Neural crest cell (in vitro differentiated cells): Measurements from ENCODE around the gene SLC4A4. TPM values are rescaled to one million over a fixed set of nuclear protein-coding genes. Genes with fewer than 3 reads are reported as not detected.

Experiments used
- DNase-seq: peaks from one replicate; pipeline ENCODE4 v3.0.0; 2021; ENCODE audit warnings: low read depth, mixed read lengths, low spot score
- H3K27ac Mint-ChIP-seq: one replicate; pipeline ENCODE4 v1.8.0; 2021; ENCODE audit warnings: mild to moderate bottlenecking, mixed read lengths; ENCODE audit not compliant: unreplicated experiment
- H3K27me3 Mint-ChIP-seq: 2 replicates; pipeline ENCODE4 v1.8.0; 2021; ENCODE audit warnings: low read depth, mild to moderate bottlenecking, mixed read lengths
- H3K36me3 Mint-ChIP-seq: 2 replicates; pipeline ENCODE4 v1.8.0; 2021; ENCODE audit warnings: low read depth, mild to moderate bottlenecking, mixed read lengths
- H3K4me1 Mint-ChIP-seq: 2 replicates; pipeline ENCODE4 v1.8.0; 2021; ENCODE audit warnings: mixed read lengths
- H3K4me3 Mint-ChIP-seq: one replicate; pipeline ENCODE4 v1.8.0; 2021; ENCODE audit warnings: mild to moderate bottlenecking, mixed read lengths
- H3K9me3 Mint-ChIP-seq: 2 replicates; pipeline ENCODE4 v1.8.0; 2021; ENCODE audit warnings: mixed read lengths
- CTCF ChIP-seq: fragments of 200-600 bp; sonication (generic); conservative IDR thresholded peaks from 2 replicates; pipeline ENCODE4 v1.5.0; 2021; ENCODE audit warnings: antibody characterized with exemption, mild to moderate bottlenecking
- total RNA-seq: library from RNA; stranded (reverse); gene quantifications from 2 replicates; pipeline ENCODE4 v1.2.1, GENCODE V29; 2021

SLC4A4 gene
- total RNA-seq, 1 donor from 2014 or later, result 4.0 TPM

- Mint-ChIP-seq H3K4me3 (no peak overlapping the region), H3K27ac (no peak overlapping the region), H3K9me3 (no peaks in the 10 kb centered on the region), H3K4me1 (no peaks in the 10 kb centered on the region), H3K36me3 (no peaks in the 10 kb centered on the region), H3K27me3 (no peaks in the 10 kb centered on the region)
- TF ChIP-seq CTCF, result no peak
- no peak for DNase-seq
Observed at GRCh38 chr4:71559957-71560571, 221.2 kb downstream of the SLC4A4 start.

GRCh38 chr4:71564775-71565174, 226.0 kb downstream of the SLC4A4 start:
- no peak for DNase-seq
- H3K27me3 Mint-ChIP-seq, result no peaks in the 10 kb centered on the region
- H3K4me1 Mint-ChIP-seq, result peaks cover 5% of the 10 kb centered on the region
- H3K36me3 Mint-ChIP-seq, result no peaks in the 10 kb centered on the region
- H3K4me3 Mint-ChIP-seq, result no peak overlapping the region
- H3K9me3 Mint-ChIP-seq, result no peaks in the 10 kb centered on the region
- TF ChIP-seq CTCF, result no peak
- H3K27ac Mint-ChIP-seq, result no peak overlapping the region

- no peak for DNase-seq
- no peaks in the 10 kb centered on the region for H3K27me3 Mint-ChIP-seq
- H3K27ac Mint-ChIP-seq, result no peak overlapping the region
- H3K4me3 Mint-ChIP-seq, result no peak overlapping the region
- no peak for TF ChIP-seq CTCF
- H3K36me3 Mint-ChIP-seq, result no peaks in the 10 kb centered on the region
- H3K9me3 Mint-ChIP-seq, result no peaks in the 10 kb centered on the region
- H3K4me1 Mint-ChIP-seq, result peaks cover 5% of the 10 kb centered on the region
Observed at GRCh38 chr4:71566856-71567255, 228.0 kb downstream of the SLC4A4 start.

GRCh38 chr4:71568131-71568530, 229.3 kb downstream of the SLC4A4 start:
- H3K27me3 Mint-ChIP-seq, result no peaks in the 10 kb centered on the region
- no peaks in the 10 kb centered on the region for H3K9me3 Mint-ChIP-seq
- H3K4me1 Mint-ChIP-seq, result peaks cover 5% of the 10 kb centered on the region
- no peak overlapping the region for H3K27ac Mint-ChIP-seq
- H3K4me3 Mint-ChIP-seq, result no peak overlapping the region
- DNase-seq, result no peak
- no peak for TF ChIP-seq CTCF
- no peaks in the 10 kb centered on the region for H3K36me3 Mint-ChIP-seq

- DNase-seq, result no peak
- no peaks in the 10 kb centered on the region for H3K27me3 Mint-ChIP-seq
- peaks cover 5% of the 10 kb centered on the region for H3K4me1 Mint-ChIP-seq
- H3K9me3 Mint-ChIP-seq, result peaks cover 6% of the 10 kb centered on the region
- H3K27ac Mint-ChIP-seq, result no peak overlapping the region
- no peak overlapping the region for H3K4me3 Mint-ChIP-seq
- no peak for TF ChIP-seq CTCF
- H3K36me3 Mint-ChIP-seq, result peaks cover 8% of the 10 kb centered on the region
Observed at GRCh38 chr4:71570492-71570891, 231.7 kb downstream of the SLC4A4 start.
